CD4-positive, alpha-beta T cell treated with Interleukin-17A for 4 hours (primary cell): ENCODE measurements around the gene CCNC.
"Not testable (repeated sequence)": the region's sequence is repeated elsewhere in the genome, so short reads cannot be mapped to it uniquely, and the experiment has no call there.

Experiments used
- DNase-seq: peaks from one replicate; pipeline ENCODE4 v3.0.0-alpha.2; 2020; ENCODE audit warnings: mixed read lengths

Gene CCNC

GRCh38 chr6:99602520-99603420 lies 34.3 kb upstream of the CCNC start:
- DNase-seq: peak; percentile 10

- DNase-seq: not testable (repeated sequence)
Observed at GRCh38 chr6:99594696-99595095, 26.2 kb upstream of the CCNC start.

GRCh38 chr6:99592900-99593299 lies 24.4 kb upstream of the CCNC start:
- no peak for DNase-seq

GRCh38 chr6:99591673-99592364 lies 23.4 kb upstream of the CCNC start:
- no peak for DNase-seq

DNA sequence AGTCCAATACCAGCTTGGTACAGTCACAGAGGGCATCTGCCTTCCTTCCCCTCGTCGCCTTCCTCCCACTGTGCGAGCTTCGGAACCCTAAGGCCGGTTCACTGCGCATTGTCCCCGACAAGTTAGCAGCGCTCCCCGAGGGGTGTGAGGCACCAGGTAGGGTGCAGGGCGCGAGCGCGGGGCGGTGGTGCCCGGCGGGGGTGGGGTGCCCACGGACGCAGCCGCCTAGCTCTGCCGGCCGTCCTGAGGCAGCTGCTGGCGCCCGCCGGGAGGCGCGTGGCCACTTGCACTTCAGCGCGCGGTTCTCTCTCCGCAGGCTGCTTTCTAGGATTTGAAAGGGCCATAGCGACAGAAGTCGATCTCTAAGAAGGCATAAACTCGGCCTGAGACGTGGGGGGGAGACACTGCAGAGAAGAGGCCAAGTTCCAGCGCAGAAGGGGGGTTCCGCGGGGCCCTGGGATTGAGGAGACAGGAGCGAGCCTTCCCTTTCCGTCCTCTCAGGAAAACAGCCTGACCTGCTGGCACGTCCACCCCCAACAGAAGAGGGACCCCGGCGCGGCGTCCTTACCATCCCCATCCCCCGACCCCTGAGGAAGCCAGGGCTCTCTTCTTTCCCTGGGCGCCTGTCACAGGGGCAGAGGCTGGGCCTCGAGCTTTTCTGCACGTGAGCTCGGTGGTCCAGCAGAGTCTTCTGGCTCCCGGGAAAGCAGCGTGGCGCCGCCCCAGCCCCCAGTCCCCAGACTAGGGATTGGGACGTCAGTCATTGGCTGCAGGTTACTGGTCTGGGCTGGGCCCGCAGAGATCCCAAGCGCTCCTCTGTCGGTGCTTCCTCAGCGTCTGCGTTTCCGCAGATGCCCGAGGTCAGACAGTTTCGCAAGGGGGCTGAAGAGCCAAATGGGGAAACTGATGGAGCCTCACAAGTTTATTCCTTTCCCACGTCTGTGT lies 22.5 kb upstream of the CCNC start:
- DNase-seq: peak; percentile 10

GRCh38 chr6:99589907-99590493 lies 21.5 kb upstream of the CCNC start:
- no peak for DNase-seq

- no peak for DNase-seq
Observed at GRCh38 chr6:99589290-99589672, 20.8 kb upstream of the CCNC start.

- peak; percentile 74 for DNase-seq
Observed at GRCh38 chr6:99588618-99589289, 20.3 kb upstream of the CCNC start.

- DNase-seq: no peak
Observed at GRCh38 chr6:99587792-99588191, 19.3 kb upstream of the CCNC start.

DNA sequence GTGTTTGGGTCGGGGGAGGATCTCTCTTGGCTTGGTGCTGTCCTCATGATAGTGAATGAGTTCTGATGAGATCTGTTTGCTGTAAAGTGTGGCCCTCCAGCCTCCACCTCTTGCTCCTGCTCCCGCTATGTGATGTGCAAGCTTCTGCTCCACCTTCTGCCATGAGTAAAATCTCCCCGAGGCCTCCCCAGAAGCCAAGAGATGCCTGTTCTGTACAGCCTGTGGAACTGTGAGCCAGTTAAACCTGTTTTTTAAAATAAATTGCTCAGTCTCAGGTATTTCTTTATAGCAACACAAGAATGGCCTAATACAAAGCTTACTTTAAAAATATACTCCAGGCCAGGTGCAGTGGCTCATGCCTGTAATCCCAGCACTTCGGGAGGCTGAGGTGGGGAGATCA lies 11.3 kb upstream of the CCNC start:
- no peak for DNase-seq

- DNase-seq: no peak
Observed at GRCh38 chr6:99575544-99576227, 7.2 kb upstream of the CCNC start.

DNA sequence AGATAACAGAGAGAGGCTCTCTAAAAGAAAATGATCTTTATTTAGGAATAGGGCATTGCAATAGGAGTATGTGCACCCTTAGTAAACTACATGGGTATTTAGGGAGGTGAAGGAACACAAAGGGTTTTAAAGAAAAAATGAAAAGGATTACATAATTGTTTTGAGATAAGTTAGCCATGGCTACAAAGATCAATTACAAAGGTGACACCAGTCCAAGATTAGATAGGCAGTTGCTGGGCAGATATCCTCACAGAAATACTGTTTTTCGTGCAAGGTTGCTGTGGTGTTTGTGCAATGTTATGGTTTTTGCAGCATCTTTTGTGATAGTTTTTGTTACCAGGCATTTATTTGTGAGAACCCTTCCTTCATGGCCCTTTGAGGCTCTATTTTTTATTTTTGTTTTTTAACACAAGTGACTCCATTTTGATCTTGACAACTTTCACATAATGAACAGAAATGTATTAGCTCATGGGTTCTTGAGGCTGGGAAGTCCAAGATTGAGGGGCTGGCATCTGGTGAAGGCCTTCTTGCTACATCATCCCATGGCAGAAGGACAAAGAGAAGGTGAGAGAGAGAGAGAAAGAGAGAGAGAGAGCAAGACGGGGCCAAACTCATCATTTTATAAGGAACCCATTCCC lies 5.6 kb upstream of the CCNC start:
- no peak for DNase-seq

- no peak for DNase-seq
Observed at GRCh38 chr6:99563056-99563723, 5.3 kb downstream of the CCNC start.

GRCh38 chr6:99560668-99561067 lies 7.8 kb downstream of the CCNC start:
- no peak for DNase-seq

GRCh38 chr6:99559057-99559456 lies 9.4 kb downstream of the CCNC start:
- no peak for DNase-seq

DNA sequence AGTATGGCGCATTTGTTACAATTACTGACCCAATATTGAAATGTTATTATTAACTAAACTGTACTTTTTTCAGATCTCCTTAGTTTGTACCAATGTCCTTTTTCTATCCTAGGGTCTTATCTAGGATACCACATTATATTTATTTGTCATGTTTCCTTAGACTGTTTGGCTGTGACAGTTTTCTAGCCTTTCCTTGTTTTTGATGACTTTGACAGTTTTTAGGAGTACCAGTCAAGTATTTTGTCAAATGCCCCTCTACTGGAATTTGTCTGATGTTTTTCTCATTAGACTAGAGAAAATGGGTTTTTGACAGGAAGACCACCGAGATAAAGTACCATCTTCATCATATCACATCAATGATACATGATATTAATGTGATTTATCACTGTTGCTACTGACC lies 14.6 kb downstream of the CCNC start:
- DNase-seq: no peak

- DNase-seq: no peak
Observed at GRCh38 chr6:99550046-99550748, 18.3 kb downstream of the CCNC start.

DNA sequence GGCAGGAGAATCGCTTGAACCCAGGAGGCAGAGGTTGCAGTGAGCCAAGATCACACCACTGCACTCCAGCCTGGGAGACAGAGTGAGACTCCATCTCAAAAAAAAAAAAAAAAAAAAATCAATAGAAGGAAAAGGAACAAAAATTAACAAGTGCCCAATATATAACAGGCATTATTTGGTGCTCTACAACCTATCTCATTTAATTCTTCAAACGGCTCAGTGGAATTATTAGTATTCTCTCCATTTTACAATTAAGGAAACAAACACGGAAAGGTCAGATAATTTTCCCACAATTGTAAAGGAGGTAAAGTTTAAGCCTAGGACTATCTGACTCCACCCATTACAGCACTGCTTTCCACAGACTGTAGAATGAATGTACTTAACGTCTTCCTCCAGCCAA lies 19.8 kb downstream of the CCNC start:
- no peak for DNase-seq

- no peak for DNase-seq
Observed at GRCh38 chr6:99547526-99547925, 20.9 kb downstream of the CCNC start.

DNA sequence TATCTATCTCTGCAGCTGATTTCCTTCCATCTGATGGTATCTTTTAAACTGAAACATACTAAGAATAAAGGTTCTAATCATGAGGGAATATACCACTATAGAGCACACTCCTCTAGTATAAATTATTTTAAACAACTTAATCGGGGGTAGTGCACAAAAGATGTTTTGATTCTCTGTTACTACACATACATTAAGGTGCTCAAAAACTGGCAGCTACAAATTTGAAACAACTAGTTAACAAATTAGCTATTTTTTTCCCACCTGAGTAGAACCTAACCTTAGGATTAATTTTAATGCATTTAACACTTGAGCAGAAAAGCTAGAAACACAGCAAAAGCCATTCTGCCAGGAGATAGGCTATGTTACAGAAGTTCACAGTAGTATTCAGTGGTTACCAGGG lies 23.0 kb downstream of the CCNC start:
- DNase-seq: no peak
